ENCODE data around the gene FAM241A.
"Not testable (repeated sequence)": the region's sequence is repeated elsewhere in the genome, so short reads cannot be mapped to it uniquely, and the experiment has no call there.

Gene FAM241A

GRCh38 chr4:112138538-112138937, 6.7 kb upstream of the FAM241A start:
- DNase-seq (ENCODE audit: low read depth) = no peak

GRCh38 chr4:112140536-112140935, 4.7 kb upstream of the FAM241A start:
- no peak for DNase-seq (ENCODE audit: low read depth)

DNA sequence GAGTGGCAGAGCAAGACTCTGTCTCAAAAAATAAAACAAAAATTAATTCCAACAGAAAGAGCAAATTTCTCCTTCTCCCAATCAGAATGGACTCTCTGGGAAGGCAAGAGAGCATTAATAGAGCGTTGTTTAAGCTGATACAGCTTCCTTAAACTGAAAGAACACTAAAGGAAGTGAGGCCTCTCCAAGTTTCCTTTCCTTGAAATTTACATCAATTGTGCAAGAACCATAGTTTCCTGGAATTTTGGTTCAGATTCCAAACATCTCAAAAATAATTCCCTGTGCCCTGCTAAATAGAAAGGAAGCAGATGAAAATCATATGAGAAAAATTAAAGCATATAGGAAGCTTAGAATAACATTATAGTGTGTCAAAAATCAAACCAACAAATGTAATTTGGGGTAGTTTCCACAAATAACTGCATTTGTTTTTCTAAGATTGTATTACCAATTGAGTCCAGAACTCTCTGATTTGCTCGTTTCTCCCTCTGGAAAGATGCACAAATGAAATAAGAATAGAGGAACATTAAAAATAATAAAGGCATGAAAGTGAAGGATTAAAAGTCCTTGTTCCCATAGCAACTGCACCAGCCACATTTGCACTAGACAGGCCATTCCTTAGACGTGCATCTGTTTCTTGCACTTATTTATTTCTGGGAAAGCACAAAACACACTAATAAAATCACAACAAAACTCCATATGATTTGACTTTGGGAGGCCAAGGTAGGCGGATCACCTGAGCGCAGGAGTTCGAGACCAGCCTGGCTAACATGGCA, 3.7 kb upstream of the FAM241A start:
- DNase-seq (ENCODE audit: low read depth) = no peak

DNA sequence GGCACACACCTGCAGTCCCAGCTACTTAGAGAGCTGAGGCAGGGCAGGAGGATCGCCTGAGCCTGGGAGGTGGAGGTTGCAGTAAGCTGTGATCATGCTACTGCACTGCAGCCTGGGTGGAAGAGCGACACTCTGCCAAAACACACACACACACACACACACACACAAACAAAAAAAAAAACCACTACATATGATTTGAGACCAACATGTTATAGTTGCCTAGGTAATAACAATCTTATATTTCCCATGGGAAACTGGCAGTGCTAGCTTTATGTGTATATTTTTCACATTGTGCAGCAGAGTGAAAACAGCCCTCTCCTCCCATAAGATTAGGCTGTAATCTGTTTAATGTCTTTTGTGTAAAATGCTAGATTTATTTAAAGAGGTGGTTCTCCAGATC, 3.1 kb upstream of the FAM241A start:
- DNase-seq (ENCODE audit: low read depth) = no peak

- no peak for DNase-seq (ENCODE audit: low read depth)
Measured at GRCh38 chr4:112143781-112144180, 1.5 kb upstream of the FAM241A start.

DNA sequence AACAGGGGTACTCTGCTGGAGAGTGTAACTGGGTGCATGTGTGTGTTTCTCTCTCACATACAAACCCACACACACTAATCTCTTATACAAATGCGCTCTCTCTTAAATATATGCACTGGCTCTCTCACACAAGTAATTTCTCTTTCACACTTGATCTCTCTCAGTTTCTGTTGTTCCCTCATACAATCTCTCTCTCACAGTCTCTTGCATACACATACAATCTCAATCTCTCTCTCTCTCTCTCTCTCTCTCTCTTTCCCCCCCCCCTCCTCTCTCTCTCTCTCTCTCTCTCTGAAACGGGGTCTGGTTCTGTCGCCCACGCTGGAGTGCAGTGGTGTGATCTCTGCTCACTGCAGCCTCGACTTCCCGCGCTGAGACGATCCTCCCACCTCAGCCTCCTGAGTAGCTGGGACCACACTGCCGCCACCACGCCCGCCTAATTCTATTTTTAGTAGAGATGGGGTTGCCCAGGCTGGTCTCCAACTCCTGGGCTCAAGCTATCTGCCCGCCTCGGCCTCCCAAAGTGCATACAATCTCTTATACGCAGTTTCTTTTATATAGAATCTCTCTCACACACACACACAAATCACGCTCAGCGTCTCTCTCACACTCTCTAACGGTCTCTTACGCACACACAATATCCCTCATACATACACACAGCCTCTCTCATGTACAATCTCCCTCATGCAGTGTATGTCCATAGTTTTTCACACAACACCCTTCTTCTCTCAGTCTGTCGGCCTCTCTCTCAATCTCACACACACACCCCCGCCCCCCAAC, 518 bp upstream of the FAM241A start:
- DNase-seq (ENCODE audit: low read depth) = no peak

DNA sequence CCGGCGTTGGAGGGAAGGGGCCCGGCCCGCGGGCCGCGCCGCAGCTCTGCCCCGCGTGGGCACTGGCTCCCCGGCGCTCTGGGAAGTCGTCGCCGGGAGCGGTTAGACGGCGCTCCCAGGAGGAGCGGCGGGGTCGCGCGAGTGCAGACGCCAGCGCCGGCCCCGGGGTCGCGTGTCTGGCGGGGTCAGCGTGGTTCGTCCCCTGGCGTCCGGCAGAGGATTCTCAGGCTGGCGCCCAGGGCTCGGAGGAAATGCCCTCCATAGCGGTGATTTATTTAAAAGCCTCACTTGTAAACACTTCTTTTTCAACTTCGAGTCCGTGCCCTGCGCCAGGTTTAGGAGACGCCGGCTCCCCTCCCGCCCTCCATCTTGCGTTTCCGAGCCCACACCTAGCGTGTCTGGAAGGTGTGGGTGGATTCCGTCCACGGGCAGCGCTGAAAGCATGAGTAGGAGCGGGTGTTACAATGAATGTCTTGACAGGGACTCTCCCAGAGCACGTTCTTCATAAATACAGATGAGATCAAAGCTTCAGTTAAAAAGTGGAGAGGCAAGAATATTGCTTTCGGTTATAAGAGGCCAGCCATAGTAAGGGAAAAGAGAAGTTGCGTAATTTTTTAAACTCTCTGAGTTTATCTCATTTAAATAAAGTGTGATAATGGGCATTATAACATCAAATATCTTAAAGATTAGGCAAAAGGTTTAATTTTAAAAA, 692 bp downstream of the FAM241A start:
- peak; percentile 35 for DNase-seq (ENCODE audit: low read depth)

DNA sequence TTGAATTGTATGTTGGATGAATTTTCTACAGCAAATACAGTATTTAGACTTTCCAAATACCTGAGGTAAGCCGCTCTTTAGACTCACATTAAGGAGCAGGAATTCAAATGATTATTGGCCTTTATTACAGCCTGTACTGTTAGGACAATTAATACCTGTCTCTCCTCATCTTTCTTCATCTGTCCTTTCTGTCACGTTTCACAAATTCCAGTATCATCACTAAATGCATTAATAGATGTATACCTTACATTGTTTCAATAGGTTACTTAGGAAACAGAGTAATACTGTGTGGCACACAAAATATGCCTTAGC, 1.2 kb downstream of the FAM241A start:
- no peak for DNase-seq (ENCODE audit: low read depth)

GRCh38 chr4:112147697-112148096, 2.4 kb downstream of the FAM241A start:
- no peak for DNase-seq (ENCODE audit: low read depth)

GRCh38 chr4:112150920-112151319, 5.7 kb downstream of the FAM241A start:
- DNase-seq (ENCODE audit: low read depth) = no peak

DNA sequence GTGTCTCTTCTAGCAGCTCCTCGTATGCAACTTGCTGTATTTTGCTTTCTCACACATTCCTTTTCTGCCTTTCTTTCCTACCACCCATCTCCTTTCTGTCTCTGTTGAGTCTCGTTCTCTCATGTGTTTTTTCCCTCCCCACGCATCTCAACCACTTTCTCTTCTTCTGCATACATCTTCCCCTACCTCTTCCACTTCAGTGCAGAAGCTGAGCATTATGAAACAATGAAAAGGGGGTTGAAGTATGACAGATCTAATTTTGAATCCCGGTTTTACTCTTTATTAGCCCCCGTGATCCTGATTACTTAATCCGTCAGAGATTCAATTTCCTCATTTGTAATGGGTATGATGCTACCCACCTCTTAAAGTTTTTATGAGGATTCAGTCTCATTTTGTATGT, 7.3 kb downstream of the FAM241A start:
- no peak for DNase-seq (ENCODE audit: low read depth)

GRCh38 chr4:112153211-112153791, 8.0 kb downstream of the FAM241A start:
- no peak for DNase-seq (ENCODE audit: low read depth)

DNA sequence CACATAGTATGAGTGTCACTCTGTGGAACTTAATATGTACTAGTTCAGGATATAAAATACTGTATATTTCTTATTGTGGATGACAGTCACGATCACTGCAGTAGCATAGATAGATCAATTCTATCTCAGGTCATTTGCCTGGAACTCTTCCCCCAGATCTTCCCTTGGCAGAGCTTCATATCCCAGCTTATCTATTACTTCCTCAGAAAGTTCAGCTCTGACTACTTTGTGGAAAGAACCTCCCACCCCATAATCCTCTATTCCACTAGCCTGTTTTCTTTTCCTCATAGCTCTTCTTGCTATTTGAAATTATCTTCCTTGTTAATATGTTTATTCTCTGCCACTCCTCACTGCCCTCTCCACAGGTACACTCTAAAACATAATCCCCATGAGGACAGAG, 10.9 kb downstream of the FAM241A start:
- no peak for DNase-seq (ENCODE audit: low read depth)

GRCh38 chr4:112156553-112156952, 11.3 kb downstream of the FAM241A start:
- DNase-seq (ENCODE audit: low read depth) = no peak

- not testable (repeated sequence) for DNase-seq (ENCODE audit: low read depth)
Measured at GRCh38 chr4:112163706-112164105, 18.5 kb downstream of the FAM241A start.

DNA sequence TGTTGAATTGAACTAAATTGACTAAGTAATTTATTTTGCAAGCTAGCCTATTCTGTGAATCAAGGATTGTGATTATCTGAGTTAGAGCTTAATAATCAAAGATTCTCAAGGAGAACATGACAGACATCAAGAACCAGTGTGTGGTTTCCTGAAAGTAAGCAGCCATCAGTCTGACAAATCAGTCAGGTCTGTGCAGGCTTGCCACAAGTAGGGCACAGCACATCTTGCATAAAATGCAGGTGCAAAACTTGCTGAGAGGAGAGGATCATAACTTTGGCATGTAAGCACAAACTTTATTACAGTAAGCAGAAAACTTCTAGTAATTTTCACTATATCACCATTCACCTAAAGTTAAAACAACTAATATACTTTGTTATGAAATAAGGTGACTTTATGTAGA, 22.5 kb downstream of the FAM241A start:
- no peak for DNase-seq (ENCODE audit: low read depth)

DNA sequence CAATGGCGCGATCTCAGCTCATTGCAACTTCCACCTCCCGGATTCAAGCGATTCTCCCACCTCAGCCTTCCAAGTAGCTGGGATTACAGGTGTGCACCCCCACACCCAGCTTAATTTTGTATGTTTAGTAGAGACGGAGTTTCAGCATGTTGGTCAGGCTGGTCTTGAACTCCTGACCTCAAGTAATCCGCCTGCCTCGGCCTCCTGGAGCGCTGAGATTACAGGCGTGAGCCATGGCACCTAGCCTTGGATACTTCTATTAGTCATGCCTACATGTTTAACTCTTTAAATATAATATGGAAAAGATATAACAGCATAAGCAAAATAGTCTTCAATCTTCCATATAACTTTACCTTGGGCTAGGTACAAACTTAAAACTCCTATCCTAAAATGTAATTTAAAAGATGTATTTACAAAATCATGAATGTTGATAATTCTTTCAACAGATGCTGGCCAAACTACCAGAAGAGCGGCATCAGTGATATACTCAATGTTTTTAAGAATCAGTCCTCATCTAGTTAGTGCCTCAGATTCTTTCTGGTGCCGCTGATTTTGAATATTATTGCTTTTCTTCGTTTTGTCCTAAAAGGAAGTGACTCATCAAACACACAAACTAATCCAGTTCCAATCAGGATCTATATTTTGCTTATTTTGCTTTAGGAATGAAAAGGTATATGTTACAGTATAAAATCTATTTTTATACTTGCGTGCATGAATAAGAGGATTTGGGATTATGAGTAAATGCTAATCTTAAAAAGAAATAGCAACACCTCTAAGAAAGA, 23.7 kb downstream of the FAM241A start:
- no peak for DNase-seq (ENCODE audit: low read depth)

GRCh38 chr4:112170451-112170993, 25.3 kb downstream of the FAM241A start:
- no peak for DNase-seq (ENCODE audit: low read depth)

DNA sequence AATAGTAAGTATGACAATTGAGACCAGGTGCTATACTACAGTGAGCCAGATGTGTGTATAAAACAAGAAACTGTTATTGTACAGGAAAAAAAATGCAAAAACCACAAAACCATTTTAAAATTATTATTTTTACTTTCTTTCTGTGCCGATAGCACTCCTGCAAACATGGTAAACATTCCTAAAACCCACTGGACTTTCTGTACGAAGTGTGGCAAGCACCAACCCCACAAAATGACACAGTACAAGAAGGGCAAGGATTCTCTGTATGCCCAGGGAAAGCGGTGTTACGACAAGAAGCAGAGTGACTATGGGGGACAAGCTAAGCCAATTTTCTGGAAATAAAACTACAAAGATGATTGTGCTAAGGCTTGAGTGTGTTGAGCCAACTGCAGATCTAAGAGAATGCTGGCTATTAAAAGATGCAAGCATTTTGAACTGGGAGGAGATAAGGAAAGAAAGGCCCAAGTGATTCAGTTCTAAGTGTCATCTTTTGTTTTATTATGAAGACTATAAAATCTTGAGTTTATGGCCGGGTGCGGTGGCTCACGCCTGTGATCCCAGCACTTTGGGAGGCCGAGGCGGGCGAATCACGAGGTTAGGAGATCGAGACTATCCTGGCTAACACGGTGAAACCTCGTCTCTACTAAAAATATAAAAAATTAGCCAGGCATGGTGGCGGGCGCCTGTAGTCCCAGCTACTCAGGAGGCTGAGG, 26.0 kb downstream of the FAM241A start:
- DNase-seq (ENCODE audit: low read depth) = not testable (repeated sequence)

DNA sequence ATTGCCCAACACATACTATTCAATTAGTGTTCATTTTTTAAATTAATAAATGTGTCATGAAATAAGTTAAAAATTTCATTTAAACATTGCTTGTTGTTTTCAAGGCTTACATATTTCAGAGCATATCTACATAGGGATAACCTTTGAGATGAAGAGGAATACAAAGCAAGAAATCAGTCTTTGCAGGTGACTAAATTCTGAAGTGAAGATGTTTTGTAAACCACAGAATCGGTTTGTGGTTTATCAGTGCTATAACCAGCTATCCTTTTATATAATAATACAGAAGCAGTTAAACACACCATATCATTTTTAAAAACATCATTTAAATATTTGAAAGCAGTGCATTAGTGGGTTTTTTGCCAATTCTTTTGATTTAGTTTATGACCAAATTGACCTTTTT, 26.9 kb downstream of the FAM241A start:
- no peak for DNase-seq (ENCODE audit: low read depth)

Measured in stimulated activated CD8-positive, alpha-beta memory T cell treated with anti-CD3 and anti-CD28 coated beads, Interleukin-15, amount 100 ng/mL, for 24 hours (primary cell).